Hepatocyte (in vitro differentiated cells): Measurements from ENCODE around the gene EPHB1.

Experiments
- EZH2 ChIP-seq: fragments of 200-600 bp; sonication (generic); IDR thresholded peaks from 2 replicates; pipeline ENCODE4 v1.6.1; 2016; ENCODE audit warnings: antibody characterized with exemption, mild to moderate bottlenecking, borderline replicate concordance
- EZH2phosphoT487 ChIP-seq: fragments of 200-600 bp; sonication (generic); IDR thresholded peaks from one replicate; pipeline ENCODE4 v1.6.1; 2018; ENCODE audit warnings: antibody characterized with exemption, mild to moderate bottlenecking, low read depth, moderate library complexity; ENCODE audit not compliant: unreplicated experiment, severe bottlenecking
- TF ChIP-seq, protein P1 (sequence below): fragments of 200-600 bp; sonication (generic); IDR thresholded peaks from 2 replicates; pipeline ENCODE4 v1.5.1; 2016; ENCODE audit warnings: antibody characterized with exemption, mild to moderate bottlenecking; ENCODE audit not compliant: poor library complexity

DNA sequence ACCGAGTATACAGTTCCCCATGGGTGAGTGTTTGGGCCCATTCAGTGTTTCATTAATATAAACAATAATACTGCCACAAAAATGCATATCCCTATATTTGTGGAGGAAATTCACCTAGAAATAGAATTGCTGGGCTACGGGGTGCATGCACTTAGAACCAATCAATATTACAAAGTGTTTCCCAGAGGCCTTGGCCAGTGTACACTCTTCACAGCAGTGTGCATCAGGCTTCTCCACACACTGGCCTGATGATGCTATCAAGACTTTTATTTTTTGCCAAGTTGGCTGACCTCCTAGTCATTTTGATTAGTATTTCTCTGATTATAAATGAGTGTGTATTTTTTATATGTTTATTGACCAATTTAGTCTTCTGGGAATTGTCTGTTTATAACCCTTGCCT lies 323.7 kb downstream of the EPHB1 start:
- TF ChIP-seq, protein P1, sequence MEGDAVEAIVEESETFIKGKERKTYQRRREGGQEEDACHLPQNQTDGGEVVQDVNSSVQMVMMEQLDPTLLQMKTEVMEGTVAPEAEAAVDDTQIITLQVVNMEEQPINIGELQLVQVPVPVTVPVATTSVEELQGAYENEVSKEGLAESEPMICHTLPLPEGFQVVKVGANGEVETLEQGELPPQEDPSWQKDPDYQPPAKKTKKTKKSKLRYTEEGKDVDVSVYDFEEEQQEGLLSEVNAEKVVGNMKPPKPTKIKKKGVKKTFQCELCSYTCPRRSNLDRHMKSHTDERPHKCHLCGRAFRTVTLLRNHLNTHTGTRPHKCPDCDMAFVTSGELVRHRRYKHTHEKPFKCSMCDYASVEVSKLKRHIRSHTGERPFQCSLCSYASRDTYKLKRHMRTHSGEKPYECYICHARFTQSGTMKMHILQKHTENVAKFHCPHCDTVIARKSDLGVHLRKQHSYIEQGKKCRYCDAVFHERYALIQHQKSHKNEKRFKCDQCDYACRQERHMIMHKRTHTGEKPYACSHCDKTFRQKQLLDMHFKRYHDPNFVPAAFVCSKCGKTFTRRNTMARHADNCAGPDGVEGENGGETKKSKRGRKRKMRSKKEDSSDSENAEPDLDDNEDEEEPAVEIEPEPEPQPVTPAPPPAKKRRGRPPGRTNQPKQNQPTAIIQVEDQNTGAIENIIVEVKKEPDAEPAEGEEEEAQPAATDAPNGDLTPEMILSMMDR: no peak
- no peak for TF ChIP-seq EZH2
- TF ChIP-seq EZH2phosphoT487: no peak
